Measurements from ENCODE around the gene IGIP.

Gene IGIP

DNA sequence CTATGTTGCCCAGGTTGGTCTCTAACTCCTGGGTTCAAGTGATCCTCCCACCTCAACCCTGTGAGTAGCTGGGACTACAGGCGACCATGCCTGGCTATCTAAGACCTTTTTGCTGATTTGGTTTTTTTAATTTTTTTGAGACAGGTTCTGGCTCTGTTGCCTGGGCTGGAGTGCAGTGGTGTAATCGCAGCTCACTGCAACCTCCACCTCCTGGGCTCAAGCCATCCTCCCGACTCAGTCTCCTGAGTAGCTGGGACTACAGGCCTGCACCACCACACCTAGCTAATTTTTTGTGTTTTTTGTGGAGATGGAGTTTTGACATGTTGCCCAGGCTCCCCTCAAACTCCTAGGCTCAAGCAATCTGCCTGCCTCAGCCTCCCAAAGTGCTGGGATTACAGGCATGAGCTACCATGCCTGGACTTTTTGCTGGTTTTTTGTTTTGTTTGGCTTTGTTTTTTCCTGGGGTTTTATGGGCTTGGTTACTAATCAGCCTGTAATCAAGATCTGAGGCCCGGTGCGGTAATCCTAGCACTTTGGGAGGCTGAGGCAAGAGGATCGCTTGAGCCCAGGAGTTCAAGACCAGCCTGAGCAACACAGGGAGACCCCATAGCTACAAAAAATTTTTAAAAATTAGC is 52.9 kb downstream of the IGIP start:
- no peak for DNase-seq (ENCODE audit: extremely low spot score)
- POLR2A ChIA-PET, result no interaction called here
- CTCF ChIA-PET, result interaction anchor here (0.9 to 1.6 kb wide), 5 partner anchors 9 to 173 kb away, joined by 3 to 5 read pairs (median 4); no protein-coding TSS in a partner anchor
- TF ChIP-seq, protein P1, sequence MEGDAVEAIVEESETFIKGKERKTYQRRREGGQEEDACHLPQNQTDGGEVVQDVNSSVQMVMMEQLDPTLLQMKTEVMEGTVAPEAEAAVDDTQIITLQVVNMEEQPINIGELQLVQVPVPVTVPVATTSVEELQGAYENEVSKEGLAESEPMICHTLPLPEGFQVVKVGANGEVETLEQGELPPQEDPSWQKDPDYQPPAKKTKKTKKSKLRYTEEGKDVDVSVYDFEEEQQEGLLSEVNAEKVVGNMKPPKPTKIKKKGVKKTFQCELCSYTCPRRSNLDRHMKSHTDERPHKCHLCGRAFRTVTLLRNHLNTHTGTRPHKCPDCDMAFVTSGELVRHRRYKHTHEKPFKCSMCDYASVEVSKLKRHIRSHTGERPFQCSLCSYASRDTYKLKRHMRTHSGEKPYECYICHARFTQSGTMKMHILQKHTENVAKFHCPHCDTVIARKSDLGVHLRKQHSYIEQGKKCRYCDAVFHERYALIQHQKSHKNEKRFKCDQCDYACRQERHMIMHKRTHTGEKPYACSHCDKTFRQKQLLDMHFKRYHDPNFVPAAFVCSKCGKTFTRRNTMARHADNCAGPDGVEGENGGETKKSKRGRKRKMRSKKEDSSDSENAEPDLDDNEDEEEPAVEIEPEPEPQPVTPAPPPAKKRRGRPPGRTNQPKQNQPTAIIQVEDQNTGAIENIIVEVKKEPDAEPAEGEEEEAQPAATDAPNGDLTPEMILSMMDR (IDR thresholded peaks at IDR 0.05; ENCODE audit: control extremely low read depth, extremely low read depth, low read depth, missing control alignments), result no peak

Measured in GM10248 (cell line).